HG03354 (cell line): ENCODE results near the gene PATE2.

Experiments
- ATAC-seq: cut with Tn5 transposase; IDR thresholded peaks from one replicate; pipeline ENCODE4 v1.9.1; 2021; ENCODE audit warnings: mild to moderate bottlenecking; ENCODE audit not compliant: unreplicated experiment, poor library complexity, severe bottlenecking

The PATE2 gene

DNA sequence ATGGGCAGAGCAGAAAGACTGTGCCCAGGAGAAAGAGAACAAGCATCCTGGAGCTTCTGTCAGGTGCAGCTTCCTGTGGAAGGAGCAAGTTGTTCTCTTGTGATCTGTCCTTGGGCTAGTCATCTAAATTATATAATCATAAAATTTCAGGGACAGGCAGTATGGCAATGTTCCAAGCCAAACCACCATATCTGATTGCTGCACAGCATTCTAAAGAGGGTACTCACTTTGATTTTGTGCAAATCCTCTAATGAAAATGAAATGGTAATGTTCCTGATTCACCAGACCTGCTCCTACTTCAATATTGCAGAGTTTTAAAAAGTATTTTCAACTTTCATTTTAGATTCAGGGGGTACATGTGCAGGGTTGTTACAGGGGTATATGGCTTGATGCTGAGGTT is at the start of gene PATE2:
TSS of gene PATE2 (minus strand) at position 101 of the 400 bp plus-strand sequence. CDS start at position 46, 55 bp downstream.
- no peak for ATAC-seq

DNA sequence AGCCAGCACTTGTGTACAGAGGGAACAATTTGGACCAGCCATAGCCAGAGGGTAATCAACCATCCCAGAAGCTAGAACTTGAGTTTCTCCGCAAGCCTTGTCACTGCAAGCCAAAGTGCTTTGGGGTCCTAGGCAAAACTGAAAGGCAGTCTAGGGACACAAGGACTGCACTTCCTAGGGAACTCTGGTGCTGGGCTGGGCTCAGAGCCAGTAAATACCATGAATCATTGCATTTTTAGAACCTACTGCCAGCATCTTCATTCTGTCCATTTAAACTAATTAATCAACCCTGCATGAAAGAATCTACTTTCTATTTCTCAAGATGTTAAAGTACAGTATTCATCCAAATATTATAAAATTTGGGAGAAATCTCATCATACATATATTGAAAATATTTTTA is 29.3 kb upstream of the PATE2 start:
- no peak for ATAC-seq

DNA sequence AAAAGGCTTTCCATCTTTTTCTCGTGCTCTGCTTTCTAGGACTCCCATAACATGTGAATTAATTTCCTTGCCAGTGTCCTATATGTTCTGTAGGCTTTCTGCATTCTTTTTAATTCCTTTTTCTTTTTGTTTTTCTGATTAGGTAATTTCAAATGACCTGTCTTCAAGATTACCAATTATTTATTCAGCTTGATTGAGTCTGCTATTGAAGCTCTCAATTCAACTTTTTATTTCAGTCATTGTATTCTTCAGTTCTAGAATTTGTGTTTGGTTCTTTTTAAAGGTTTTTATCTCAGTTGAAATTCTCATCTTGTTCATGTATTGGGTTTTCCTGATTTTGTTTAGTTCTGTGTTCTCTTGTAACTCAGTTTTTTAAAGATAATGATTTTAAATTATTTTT is 23.8 kb upstream of the PATE2 start:
- ATAC-seq: no peak

DNA sequence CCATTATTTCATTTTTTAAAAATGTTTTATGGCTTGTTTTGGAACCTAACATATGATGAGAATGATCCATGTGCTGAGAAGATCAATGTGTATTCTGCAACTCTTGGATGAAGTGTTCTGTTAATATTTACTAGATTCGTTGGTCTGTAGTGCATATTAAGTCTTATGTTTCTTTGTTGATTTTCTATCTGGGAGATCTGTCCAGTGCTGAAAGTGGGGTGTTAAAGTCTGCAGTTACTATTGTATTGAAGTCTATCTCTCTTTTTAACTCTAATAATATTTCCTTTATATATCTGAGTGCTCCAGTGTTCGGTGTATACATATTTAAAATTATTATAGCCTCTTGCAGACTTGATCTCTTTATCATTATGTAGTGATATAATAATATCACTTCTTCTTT is 21.2 kb upstream of the PATE2 start:
- ATAC-seq: no peak

DNA sequence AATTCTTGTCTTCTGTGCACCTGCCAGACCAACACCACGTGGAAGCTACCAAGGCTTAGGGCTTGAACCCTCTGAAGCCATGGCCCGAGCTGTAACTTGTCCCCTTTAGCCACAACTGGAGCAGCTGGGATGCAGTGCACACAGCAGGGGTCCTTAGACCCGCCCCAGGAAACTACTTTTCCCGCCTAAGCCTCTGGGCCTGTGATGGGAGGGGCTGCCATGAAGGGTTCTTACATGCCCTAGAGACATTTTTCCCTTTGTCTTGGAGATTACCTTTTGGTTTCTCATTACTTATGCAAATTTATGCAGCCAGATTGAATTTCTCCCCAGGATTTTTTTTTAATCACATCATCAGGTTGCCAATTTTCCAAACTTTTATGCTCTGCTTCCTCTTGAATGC is 19.0 kb upstream of the PATE2 start:
- ATAC-seq: no peak

DNA sequence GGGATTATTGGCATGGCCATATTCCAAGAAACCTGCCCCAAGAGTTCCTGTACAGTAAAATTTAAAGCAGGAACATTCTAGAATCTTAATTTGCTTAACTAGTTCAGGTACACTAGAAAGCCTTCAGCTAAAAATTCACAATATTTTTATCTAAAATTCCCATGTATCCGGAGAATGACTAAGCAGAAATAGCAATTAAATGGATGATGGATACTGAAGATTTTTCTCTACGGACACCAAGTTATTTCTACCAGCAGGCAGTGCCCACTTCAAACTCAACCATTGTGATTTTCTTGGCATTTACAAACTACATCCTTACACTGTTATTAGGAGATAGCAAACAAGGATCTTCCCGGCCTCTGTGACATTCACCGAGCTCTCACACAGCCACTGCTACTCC is 12.2 kb upstream of the PATE2 start:
- ATAC-seq: no peak

DNA sequence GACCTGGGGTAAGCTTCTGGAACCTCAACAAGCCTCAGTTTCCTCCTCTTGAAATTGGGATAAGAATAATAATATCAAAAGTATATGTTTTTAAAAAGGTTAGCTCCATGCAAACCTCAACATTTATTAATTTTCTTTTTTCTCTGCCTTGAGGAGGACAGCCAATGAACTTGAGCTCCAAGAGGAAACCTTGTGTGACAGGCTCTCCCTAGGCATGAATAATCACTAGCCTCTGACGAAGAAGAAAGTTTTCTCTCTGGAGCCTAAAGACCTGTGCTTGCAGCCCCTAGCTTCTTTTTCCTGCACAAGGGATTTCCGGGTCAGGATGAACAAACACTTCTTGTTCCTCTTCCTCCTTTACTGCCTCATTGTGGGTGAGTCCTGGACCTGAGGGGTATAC is 9.2 kb upstream of the PATE2 start, which contains the start of gene PATE3:
TSS of gene PATE3 (plus strand) at position 301 of the 400 bp plus-strand sequence. CDS start at position 326, 25 bp downstream.
- no peak for ATAC-seq

DNA sequence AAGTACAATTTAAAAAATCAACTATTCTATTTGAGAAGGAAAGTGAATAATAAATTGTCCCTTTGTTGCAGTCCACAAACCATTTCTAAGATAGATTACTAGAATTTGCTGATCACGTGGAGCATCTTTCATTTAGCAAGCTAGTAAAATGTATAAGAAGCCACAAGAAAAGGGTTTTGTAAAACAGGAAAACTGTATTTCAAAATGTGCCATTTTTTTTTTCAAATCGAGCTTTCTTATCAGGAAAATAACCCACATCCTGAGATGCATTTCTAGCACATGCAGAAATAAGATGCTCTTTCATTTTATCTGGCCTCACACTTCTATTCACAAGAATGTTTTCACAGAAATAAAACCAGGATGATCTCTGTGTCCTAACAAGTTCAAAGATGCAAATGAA is 6.0 kb upstream of the PATE2 start:
- no peak for ATAC-seq

DNA sequence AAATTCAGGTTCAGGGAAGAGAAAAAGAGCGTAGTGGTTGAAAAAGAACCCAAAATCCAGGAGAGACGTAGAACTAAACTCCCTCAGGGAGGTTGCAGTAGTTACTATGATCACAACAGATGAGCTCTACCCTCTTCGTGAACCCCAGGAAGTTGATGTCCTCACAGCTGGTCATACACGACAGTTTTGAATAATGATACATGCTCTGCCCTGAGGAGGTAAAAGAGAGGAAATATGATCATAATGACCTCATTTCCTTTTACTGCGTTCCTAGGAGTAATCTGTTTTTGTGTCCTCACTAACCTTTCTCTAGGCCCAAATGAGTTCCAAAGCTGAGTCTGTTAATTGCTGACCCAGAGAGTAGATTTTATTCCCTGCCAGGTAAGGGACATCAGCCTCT is 1.3 kb downstream of the PATE2 start:
- no peak for ATAC-seq

DNA sequence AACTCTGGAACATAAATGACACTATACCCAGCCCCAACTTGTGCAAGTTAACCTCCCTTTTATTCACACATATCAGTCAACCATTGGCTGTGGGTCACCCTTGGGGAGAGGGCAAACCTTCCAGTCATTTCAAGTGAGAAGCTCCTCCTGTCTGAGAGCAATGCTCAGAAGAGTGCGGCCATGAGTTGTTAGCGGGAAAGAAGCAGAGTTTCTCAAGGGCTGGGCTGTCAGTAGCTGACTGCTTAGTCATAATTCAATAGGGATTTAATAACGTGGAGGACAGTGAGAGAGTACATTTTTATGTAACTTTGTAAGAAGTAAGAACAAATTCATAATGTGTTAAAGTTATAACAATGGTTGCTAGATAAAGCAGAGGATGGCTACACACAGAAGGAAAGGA is 5.1 kb downstream of the PATE2 start:
- no peak for ATAC-seq

DNA sequence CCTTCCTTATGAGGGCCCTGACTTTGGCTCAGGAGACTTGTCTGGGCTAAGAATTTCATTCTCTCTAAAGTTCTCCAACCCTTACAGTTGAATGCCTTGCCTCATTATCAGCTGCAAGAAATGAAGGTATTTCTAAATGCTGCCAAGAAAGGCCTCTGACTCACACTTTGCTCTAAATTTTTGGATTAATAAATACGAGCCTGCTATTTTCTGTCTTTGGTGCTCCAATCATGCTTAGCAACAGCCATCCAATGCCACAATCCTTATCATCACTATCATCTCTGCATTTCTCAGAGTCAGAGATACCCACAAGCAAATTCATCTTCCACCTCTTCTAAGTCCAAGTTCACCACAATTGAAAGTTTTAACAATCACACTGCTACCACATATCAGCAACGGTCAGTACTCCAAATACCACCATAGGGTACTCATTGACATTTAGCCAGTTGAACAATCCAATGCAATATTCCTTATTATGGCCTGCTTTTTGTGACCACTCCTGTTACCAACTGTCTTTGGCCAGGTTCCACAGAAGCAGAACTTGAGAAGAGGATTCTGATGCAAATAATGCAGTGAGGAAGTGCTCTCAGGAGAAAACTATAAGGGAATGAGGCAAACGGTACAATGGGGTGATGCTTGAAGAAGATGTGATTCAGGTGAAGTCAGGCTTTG is 5.7 kb downstream of the PATE2 start:
- ATAC-seq: no peak

DNA sequence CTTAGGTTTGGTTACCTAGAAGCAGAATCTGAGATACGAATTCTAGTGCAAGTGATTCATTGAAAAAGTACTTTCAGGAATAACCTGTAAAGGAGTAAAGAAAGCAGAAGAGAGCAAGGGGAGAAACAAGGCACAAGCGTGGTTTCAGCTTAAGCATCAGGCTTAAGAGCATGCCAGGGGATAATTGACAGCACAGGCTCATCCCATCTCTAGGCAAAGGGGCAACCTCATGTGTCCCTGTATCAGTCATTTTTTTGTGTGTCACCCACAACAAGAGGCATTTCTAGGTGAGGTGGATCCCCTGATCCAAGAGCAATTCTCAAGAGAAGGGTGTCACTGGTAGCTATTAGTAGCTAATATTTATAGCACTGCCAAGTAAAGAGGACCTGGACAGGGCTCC is 8.0 kb downstream of the PATE2 start:
- no peak for ATAC-seq

DNA sequence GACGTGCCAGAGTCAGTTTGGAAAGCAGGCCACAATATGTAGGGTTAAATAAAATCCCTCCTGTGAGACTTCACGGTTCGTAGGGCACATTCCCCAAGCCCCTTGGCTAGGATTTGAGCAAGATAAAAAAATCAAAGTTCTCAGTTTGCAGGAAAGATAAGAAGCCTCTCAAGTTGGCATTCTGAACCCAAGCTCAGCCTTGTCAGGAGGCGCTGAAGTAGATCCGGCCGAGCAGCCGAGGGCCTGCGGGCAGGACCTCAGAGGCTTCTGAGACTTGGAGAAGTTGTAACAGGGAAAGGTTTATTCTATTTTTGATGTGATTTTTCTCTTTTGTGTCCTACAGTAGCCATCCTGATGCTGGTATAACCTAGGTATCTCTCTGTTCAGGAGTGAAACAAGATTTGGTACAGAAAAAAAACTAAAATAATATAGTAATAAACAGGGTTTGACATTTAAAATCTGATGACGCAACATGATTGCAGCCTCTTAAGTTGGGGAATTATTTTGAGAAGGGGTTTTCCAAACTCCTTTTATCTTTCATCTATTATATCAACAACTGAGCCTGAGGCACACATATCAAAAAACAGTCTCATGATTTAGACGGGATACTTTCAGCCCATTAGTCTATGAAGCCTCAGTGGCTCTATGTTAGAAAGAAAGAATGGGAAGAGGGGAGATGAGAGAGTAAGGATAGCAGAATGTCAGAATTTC is 10.1 kb downstream of the PATE2 start:
- ATAC-seq: no peak

DNA sequence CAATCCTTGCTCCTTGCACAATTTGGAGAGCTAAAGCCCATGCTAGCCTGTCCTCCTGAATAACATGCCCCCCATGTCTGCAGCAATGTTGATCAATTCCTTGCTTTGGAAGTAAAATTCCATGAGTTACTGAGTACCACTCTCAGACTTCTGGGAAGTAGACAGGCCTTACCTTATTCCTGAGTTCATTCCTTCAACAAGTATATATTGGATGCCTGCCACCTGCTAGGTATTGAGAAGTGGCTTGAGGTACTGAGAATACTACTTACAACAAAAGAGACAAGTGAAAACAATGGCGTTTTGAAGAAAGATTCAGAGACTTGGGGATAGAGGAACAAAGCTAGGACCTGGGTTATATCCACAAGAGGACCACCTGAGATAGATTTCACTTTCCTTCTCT is 12.4 kb downstream of the PATE2 start:
- ATAC-seq: no peak

DNA sequence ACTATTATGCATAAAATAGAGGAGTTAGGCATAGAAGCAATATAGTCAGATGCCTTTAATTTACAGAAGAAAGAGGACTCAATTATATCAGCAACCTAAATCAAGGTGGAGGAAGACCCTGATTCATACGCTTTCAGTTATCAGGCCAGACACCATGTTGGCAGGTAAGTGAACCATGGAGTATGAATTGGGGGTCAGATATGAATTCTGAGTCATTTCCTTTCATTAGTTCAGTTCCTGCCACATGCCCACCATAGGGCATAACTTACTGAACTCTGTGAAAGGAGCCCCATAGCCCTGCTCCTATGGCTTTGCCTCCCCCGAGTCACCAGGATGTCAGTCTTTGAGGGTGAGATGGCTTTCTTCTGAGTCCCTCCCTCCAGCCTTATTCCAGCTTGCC is 15.1 kb downstream of the PATE2 start:
- no peak for ATAC-seq

DNA sequence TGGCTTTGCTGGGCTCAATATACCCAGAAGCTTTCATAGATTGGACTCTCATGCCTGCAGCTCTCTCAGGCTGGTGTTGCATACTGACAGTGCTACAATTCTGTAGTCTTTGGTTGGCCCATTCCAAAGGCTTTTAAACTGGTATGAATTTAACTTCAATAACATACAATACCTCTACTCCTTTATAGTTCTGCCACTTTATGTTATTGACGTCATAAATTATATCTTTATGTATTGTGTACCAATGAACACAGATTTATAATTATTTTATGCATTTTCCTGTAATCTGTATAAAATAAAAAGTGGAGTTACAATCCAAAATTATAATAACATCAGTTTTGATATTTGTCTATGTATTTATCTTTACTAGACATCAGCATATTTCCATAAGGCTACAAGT is 16.2 kb downstream of the PATE2 start:
- no peak for ATAC-seq

DNA sequence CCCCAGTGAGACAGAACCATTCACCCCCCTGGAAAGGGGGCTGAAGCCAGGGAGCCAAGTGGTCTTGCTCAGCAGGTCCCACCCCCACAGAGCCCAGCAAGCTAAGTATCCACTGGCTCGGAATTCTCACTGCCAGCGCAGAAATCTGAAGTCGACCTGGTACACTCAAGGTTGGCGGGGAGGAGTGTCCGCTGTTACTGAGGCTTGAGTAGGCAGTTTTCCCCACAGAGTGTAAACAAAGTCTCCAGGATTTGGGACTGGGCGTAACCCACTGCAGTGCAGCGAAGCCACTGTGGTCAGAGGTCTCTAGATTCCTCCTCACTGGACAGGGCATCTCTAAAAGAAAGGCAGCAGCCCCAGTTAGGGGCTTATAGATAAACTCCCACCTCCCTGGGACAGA is 22.6 kb downstream of the PATE2 start:
- ATAC-seq: no peak

DNA sequence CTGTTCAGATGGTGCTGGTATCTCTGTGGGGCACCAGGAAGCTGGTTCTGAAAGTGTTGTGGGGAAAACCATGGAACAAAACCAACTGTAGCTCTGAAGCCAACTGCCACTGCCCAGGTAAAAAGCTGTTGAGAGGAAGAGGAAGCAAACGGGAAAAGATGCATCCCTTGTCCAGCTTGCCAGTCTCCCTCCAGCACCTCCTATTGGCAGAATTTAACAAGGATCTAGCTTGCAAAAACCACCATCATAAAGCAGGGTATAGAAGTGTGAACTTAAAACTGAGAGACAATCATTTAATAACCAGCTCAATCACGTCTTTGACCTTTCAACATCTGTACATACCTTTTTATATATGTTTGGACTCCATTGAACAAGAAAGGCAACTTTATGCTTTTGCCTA is 28.0 kb downstream of the PATE2 start:
- no peak for ATAC-seq

DNA sequence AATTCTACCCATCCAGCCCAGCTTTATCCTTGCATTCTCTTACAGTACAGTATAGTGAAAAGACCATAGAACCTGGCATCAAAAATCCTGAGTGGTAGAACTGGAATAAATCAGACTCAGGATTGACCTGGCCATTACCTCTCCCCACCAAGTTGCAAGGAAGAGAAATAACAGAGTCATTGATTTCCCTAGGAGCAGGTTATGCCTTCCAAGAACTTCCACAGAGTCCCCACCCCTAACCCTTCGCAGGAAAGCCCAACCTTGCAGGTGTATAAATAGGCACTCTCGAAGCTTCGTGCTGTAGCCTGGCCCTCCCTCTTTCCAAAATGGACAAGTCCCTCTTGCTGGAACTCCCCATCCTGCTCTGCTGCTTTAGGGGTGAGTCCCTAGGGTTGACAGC is 32.6 kb downstream of the PATE2 start, which contains the start of gene PATE1:
TSS of gene PATE1 (plus strand) at position 301 of the 400 bp plus-strand sequence. CDS start at position 327, 26 bp downstream.
- ATAC-seq: no peak

DNA sequence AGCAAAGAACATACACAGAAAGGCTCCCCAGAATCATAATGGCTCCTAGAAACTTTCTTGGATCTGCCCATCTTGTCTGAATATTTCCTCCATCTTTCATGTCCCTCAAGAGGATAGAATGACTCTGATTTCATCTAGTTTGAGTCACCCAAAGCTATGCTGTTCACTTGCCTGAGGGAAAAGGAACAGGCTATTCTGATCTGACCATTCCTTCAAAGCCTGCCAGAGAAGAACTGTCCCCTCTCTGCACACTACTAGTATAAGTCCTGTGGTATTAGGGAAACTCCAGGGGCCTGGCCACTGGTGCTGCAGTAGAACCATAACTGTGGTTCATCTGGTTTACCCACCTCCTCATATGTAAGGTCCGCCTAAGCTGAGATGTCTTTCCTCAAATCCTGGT is 34.9 kb downstream of the PATE2 start:
- no peak for ATAC-seq

DNA sequence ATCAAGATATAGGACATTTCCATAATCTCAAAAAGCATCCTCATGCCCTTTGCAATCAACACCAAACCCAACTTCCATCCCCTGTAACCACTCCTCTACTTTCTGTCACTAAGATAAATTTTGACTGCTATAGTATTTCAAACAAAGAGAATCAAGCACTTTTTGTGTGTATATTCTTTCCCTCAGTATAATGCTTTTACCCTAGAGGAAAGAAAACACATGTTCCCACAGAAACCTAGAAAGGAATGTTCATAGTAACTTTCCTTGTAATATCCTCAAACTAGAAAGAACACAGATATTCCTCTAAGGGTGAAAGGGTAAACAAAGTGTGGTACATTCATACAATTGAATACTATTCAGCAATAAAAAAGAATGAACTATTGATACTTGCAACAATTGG is 38.0 kb downstream of the PATE2 start:
- no peak for ATAC-seq
